ENCODE measurements around the gene CERS1. TPM values are rescaled to one million over a fixed set of nuclear protein-coding genes. Genes with fewer than 3 reads are reported as not detected.

Gene CERS1
- polyA plus RNA-seq, 1 experiment, result 1.8 TPM

GRCh38 chr19:18830488-18830887, 65.5 kb downstream of the CERS1 start:
- CTCF ChIA-PET, result interaction anchor here (1.8 to 4.5 kb wide), 2 partner anchors 16 to 236 kb away, joined by 9 to 21 read pairs; no protein-coding TSS in a partner anchor
- no peak for DNase-seq (ENCODE audit: low read depth, low spot score)

GRCh38 chr19:18828786-18829185, 67.2 kb downstream of the CERS1 start:
- POLR2A ChIA-PET, result no interaction called here
- CTCF ChIA-PET, result interaction anchor here (1.5 kb wide), 1 partner anchor 18 kb away, joined by 4 read pairs; no protein-coding TSS in a partner anchor
- Histone ChIP-seq H3K4me3 (ENCODE audit: low read depth, low read length) (no peak overlapping the region), H3K9me3 (ENCODE audit: control insufficient read depth, insufficient read depth, low read length) (peaks cover 20% of the 10 kb centered on the region), H3K27me3 (ENCODE audit: control insufficient read depth, insufficient read depth, low read length) (peaks cover 3% of the 10 kb centered on the region), H3K27ac (ENCODE audit: low read depth, low read length) (no peak overlapping the region)
- no peak for DNase-seq (ENCODE audit: low read depth, low spot score)
- TF ChIP-seq, protein P1, sequence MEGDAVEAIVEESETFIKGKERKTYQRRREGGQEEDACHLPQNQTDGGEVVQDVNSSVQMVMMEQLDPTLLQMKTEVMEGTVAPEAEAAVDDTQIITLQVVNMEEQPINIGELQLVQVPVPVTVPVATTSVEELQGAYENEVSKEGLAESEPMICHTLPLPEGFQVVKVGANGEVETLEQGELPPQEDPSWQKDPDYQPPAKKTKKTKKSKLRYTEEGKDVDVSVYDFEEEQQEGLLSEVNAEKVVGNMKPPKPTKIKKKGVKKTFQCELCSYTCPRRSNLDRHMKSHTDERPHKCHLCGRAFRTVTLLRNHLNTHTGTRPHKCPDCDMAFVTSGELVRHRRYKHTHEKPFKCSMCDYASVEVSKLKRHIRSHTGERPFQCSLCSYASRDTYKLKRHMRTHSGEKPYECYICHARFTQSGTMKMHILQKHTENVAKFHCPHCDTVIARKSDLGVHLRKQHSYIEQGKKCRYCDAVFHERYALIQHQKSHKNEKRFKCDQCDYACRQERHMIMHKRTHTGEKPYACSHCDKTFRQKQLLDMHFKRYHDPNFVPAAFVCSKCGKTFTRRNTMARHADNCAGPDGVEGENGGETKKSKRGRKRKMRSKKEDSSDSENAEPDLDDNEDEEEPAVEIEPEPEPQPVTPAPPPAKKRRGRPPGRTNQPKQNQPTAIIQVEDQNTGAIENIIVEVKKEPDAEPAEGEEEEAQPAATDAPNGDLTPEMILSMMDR (IDR thresholded peaks at IDR 0.05; ENCODE audit: low read depth, low read length), result no peak

More at GRCh38 chr19:18830488-18830887, 65.5 kb downstream of the CERS1 start:
- no peak overlapping the region for H3K27ac ChIP-seq (ENCODE audit: low read depth, low read length)
- H3K27me3 ChIP-seq (ENCODE audit: control insufficient read depth, insufficient read depth, low read length), result peaks cover 3% of the 10 kb centered on the region
- TF ChIP-seq, protein P1 (IDR thresholded peaks at IDR 0.05; ENCODE audit: low read depth, low read length), result no peak
- POLR2A ChIA-PET, result no interaction called here
- H3K9me3 ChIP-seq (ENCODE audit: control insufficient read depth, insufficient read depth, low read length), result peaks cover 19% of the 10 kb centered on the region
- no peak overlapping the region for H3K4me3 ChIP-seq (ENCODE audit: low read depth, low read length)

Other genes with a start within 250 kb of the CERS1 start
- 1.0 and 1.4 TPM in 2 replicates for gene CRTC1, start 212.5 kb downstream of the CERS1 start, polyA plus RNA-seq (2011; rRNA removed)
- 0.09 TPM in 2 replicates for gene COMP, start 104.9 kb downstream of the CERS1 start, polyA plus RNA-seq (2011; rRNA removed)
- 28.2 and 33.2 TPM in 2 replicates for gene UPF1, start 64.2 kb downstream of the CERS1 start, polyA plus RNA-seq (2011; rRNA removed)
- 170 and 217 TPM in 2 replicates for gene COPE, start 23.2 kb upstream of the CERS1 start, polyA plus RNA-seq (2011; rRNA removed)
- 30.7 and 40.9 TPM in 2 replicates for gene DDX49, start 23.6 kb upstream of the CERS1 start, polyA plus RNA-seq (2011; rRNA removed)
- gene HOMER3, start 45.1 kb upstream of the CERS1 start, polyA plus RNA-seq (2011; rRNA removed), result 29.0 and 45.3 TPM in 2 replicates
- 39.2 and 44.2 TPM in 2 replicates for gene SUGP2, start 137.4 kb upstream of the CERS1 start, polyA plus RNA-seq (2011; rRNA removed)
- 18.9 and 26.4 TPM in 2 replicates for gene ARMC6, start 137.4 kb upstream of the CERS1 start, polyA plus RNA-seq (2011; rRNA removed)
- 3.7 and 4.8 TPM in 2 replicates for gene SLC25A42, start 167.8 kb upstream of the CERS1 start, polyA plus RNA-seq (2011; rRNA removed)
- gene TMEM161A, start 242.3 kb upstream of the CERS1 start, polyA plus RNA-seq (2011; rRNA removed), result 16.0 and 21.7 TPM in 2 replicates

All from AG04450 (cell line).